ENCODE measurements around the gene NCOA3.
"Not testable (repeated sequence)": the region's sequence is repeated elsewhere in the genome, so short reads cannot be mapped to it uniquely, and the experiment has no call there.

Gene NCOA3

GRCh38 chr20:47571426-47571825 lies 69.7 kb downstream of the NCOA3 start:
- no peak for DNase-seq

GRCh38 chr20:47572105-47572729 lies 70.5 kb downstream of the NCOA3 start:
- no peak for DNase-seq

GRCh38 chr20:47573559-47573958 lies 71.9 kb downstream of the NCOA3 start:
- DNase-seq: no peak

- DNase-seq: no peak
Measured at GRCh38 chr20:47574616-47575364, 73.1 kb downstream of the NCOA3 start.

GRCh38 chr20:47576516-47577033 lies 74.9 kb downstream of the NCOA3 start:
- DNase-seq: no peak

GRCh38 chr20:47577314-47577713 lies 75.6 kb downstream of the NCOA3 start:
- no peak for DNase-seq

GRCh38 chr20:47578543-47578942 lies 76.9 kb downstream of the NCOA3 start:
- DNase-seq: no peak

GRCh38 chr20:47580686-47581085 lies 79.0 kb downstream of the NCOA3 start:
- DNase-seq: not testable (repeated sequence)

- DNase-seq: no peak
Measured at GRCh38 chr20:47581090-47581489, 79.4 kb downstream of the NCOA3 start.

- DNase-seq: no peak
Measured at GRCh38 chr20:47583551-47583950, 81.9 kb downstream of the NCOA3 start.

GRCh38 chr20:47585087-47585747 lies 83.5 kb downstream of the NCOA3 start:
- no peak for DNase-seq

- DNase-seq: no peak
Measured at GRCh38 chr20:47586649-47587294, 85.1 kb downstream of the NCOA3 start.

- DNase-seq: no peak
Measured at GRCh38 chr20:47588158-47588557, 86.5 kb downstream of the NCOA3 start.

- no peak for DNase-seq
Measured at GRCh38 chr20:47591231-47591630, 89.5 kb downstream of the NCOA3 start.

- no peak for DNase-seq
Measured at GRCh38 chr20:47594157-47594556, 92.5 kb downstream of the NCOA3 start.

- DNase-seq: not testable (repeated sequence)
Measured at GRCh38 chr20:47595138-47595537, 93.5 kb downstream of the NCOA3 start.

- DNase-seq: no peak
Measured at GRCh38 chr20:47596003-47596571, 94.4 kb downstream of the NCOA3 start.

GRCh38 chr20:47597090-47597489 lies 95.4 kb downstream of the NCOA3 start:
- no peak for DNase-seq

GRCh38 chr20:47598911-47599744 lies 97.4 kb downstream of the NCOA3 start:
- DNase-seq: no peak

GRCh38 chr20:47600967-47601547 lies 99.4 kb downstream of the NCOA3 start:
- no peak for DNase-seq

- DNase-seq: no peak
Measured at GRCh38 chr20:47603260-47603659, 101.6 kb downstream of the NCOA3 start.

Measured in stimulated activated CD4-positive, alpha-beta T cell treated with anti-CD3 and anti-CD28 coated beads, Interleukin-2, amount 100 ng/mL, for 48 hours (primary cell).